ENCODE results near the gene XRCC4.
"Not testable (repeated sequence)": the region's sequence is repeated elsewhere in the genome, so short reads cannot be mapped to it uniquely, and the experiment has no call there.

Gene XRCC4

DNA sequence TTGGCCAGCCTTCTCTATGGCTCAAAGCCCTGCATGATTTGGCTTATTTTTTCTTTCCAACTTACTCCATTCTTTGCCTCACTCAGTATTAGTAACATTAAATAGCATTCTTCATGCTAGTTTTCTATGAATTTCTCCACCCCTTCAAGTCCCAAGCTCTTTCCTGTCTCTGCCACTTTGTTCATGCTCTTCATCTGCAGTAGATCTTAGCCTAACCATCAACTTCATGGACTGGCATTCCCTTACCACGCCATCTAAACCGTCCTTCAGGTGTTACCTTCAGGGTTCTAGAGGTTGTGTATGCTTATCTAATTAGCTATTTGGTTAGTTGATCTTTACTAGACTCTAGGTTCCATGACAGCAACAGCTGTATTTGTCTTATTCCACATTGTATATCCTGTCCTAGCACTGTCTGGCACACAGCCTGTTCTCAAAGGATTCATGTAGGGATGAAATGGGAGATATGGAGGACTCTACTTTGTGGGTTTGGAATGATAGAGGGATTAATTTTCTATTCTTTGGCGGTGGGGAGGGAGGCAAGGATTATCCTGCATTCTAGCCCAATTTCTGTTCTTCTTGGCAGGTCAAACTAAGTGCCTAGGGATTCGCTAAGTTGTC is 26.5 kb upstream of the XRCC4 start:
- Mint-ChIP-seq H3K36me3 (ENCODE audit: insufficient read depth) (peaks cover 9% of the 10 kb centered on the region), H3K4me1 (ENCODE audit: low read depth in 2 of 2) (no peaks in the 10 kb centered on the region), H3K27me3 (no peaks in the 10 kb centered on the region), H3K27ac (no peak overlapping the region), H3K9me3 (no peaks in the 10 kb centered on the region), H3K4me3 (no peak overlapping the region)
- DNase-seq (no peak), ATAC-seq (replicated peaks) (no peak)

DNA sequence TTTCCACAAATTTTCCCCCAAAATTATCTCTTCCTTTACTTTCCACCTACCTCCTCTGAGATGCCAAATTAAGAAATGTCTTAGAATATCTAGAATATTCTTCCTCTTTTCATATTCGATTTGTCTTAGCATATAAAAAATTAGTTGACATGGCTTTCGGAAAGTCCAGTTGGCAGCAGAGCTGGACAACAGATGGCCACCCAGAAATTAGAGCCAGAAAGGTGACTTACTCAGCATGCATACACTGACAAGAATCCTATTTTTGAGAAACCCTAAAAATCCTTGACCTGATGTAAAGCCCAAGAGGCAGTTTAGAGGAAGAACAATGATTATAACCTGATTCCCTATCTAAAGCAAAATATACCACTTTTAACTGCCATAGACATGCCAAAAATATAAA is 22.2 kb upstream of the XRCC4 start:
- Mint-ChIP-seq H3K27me3 (no peaks in the 10 kb centered on the region), H3K36me3 (ENCODE audit: insufficient read depth) (peaks cover 28% of the 10 kb centered on the region), H3K27ac (peak overlapping the region; percentile 22 to 26), H3K9me3 (no peaks in the 10 kb centered on the region), H3K4me1 (ENCODE audit: low read depth in 2 of 2) (peaks cover 10 to 12% of the 10 kb centered on the region in 2 donors), H3K4me3 (no peak overlapping the region)
- DNase-seq (no peak), ATAC-seq (replicated peaks) (no peak)

DNA sequence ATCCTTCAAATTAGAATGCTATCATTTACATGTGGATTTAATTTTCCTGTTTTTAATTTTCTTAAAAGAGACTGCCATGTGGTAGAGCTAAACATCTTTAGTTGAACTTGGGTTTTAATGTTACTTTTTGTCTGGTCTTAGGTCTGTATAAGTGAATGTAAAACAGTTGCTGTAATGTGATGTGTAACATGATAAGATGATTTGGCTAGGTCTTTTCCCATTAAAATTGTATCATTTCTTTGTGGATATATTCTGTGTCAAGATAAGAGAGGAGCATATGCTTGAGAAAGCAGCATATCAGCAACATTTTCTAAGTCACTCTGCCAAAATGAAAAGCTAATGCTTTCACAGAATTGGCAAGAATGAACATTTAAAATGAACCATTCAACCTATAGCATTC is 18.6 kb upstream of the XRCC4 start:
- peaks cover 43% of the 10 kb centered on the region for H3K36me3 Mint-ChIP-seq (ENCODE audit: insufficient read depth)
- no peak for ATAC-seq (replicated peaks)
- H3K9me3 Mint-ChIP-seq, result no peaks in the 10 kb centered on the region

DNA sequence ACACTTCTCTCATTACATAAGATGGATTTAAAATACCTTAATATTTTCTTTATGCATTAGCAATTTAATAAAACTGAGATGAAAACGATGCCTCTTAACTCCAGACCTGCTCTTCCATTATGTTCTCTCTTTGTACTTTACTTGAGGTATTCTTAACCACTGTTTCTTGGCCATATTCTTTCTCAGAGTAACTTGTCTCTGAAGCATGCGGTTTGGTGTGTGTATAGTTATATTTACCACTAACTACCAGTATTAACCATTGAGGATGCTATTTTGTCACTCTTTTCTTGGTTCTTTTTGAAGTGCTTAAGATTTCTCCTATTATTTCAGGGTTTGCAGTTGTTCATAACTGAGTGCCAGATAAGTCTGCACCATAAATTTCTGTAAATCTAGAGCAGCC is 18.0 kb upstream of the XRCC4 start:
- Mint-ChIP-seq H3K4me1 (ENCODE audit: low read depth in 2 of 2) (peaks cover 13 to 26% of the 10 kb centered on the region in 2 donors), H3K27me3 (no peaks in the 10 kb centered on the region), H3K36me3 (ENCODE audit: insufficient read depth) (peaks cover 45% of the 10 kb centered on the region), H3K9me3 (no peaks in the 10 kb centered on the region), H3K4me3 (no peak overlapping the region), H3K27ac (peak overlapping the region in 1 of 2 donors; percentile 62)
- DNase-seq (no peak), ATAC-seq (replicated peaks) (no peak)

More for the DNA sequence above, 18.6 kb upstream of the XRCC4 start:
- no peak for DNase-seq
- Mint-ChIP-seq H3K27me3 (no peaks in the 10 kb centered on the region), H3K4me3 (no peak overlapping the region), H3K27ac (peak overlapping the region in 1 of 2 donors; percentile 62), H3K4me1 (ENCODE audit: low read depth in 2 of 2) (peaks cover 12 to 22% of the 10 kb centered on the region in 2 donors)

DNA sequence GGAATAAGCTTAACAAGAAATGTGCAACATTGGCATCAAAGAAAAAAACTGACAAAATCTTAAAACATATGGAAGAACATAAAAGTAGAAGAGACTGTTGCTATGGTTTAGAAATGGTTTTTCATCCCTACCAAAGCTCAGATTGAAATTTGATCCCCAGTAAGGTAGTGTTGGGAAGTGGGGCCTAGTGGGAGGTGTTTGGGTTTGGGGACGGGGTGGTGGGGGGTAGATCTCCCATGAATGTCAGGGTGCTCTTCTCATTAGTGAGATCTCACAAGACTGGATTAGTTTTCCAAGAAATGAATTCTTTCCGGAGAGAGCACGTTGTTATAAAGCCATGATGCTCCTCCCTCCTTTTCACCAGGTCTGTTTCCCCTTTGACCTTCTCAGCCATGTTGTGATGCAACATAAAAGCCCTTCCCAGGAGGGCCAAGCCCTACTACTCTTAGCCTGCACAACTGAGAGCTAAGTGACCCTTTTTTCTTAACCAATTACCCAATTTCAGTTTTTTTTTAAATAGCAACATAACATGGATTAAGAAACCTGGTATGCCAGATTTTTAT is 10.7 kb upstream of the XRCC4 start:
- Mint-ChIP-seq H3K27ac (no peak overlapping the region), H3K36me3 (ENCODE audit: insufficient read depth) (peaks cover 18% of the 10 kb centered on the region), H3K9me3 (no peaks in the 10 kb centered on the region), H3K4me3 (no peak overlapping the region), H3K4me1 (ENCODE audit: low read depth in 2 of 2) (peaks cover 15 to 60% of the 10 kb centered on the region in 2 donors), H3K27me3 (no peaks in the 10 kb centered on the region)
- no peak for ATAC-seq (replicated peaks)
- DNase-seq, result no peak

GRCh38 chr5:83067377-83067776 is 10.0 kb upstream of the XRCC4 start:
- H3K9me3 Mint-ChIP-seq; ATAC-seq (replicated peaks); DNase-seq; H3K27me3 Mint-ChIP-seq; H3K4me3 Mint-ChIP-seq; H3K27ac Mint-ChIP-seq: not testable (repeated sequence)
- peaks cover 20 to 66% of the 10 kb centered on the region in 2 donors for H3K4me1 Mint-ChIP-seq (ENCODE audit: low read depth in 2 of 2)
- peaks cover 16% of the 10 kb centered on the region for H3K36me3 Mint-ChIP-seq (ENCODE audit: insufficient read depth)

DNA sequence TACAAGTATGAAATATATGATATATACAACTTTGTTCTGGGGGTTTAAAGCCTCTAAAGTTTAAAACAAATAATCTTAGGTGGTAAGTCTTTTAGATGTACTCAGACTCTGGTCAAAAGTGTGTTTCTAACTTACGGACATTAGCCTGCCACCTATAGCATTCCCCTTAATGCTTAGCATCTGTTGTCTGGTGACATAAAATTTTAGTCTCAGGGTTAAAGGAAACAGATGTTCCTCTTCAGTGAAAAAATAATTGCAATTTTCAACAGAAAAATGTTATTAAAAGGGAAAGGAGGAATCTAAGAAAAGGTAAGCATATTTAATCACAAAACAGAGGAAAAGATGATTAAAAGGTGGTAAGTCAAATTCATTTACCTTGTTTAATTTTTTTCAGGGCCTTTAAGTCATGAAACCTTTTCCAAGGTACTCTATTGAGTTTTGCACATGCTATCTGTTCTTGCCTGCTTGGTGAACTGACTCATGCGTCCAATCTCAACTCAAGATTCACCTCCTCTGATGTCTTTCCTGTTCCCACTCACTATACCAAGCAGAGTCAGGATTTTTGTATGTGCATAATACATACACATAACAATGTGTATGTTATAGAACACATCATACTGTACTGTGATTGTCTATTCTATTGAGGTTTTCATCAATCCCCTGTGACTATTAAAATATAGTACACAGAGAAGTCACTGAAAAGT is 8.1 kb upstream of the XRCC4 start:
- DNase-seq (no peak), ATAC-seq (replicated peaks) (no peak)
- Mint-ChIP-seq H3K36me3 (ENCODE audit: insufficient read depth) (peaks cover 9% of the 10 kb centered on the region), H3K4me1 (ENCODE audit: low read depth in 2 of 2) (peaks cover 32 to 74% of the 10 kb centered on the region in 2 donors), H3K4me3 (no peak overlapping the region), H3K27me3 (no peaks in the 10 kb centered on the region), H3K27ac (no peak overlapping the region), H3K9me3 (no peaks in the 10 kb centered on the region)

GRCh38 chr5:83071286-83072051 is 5.9 kb upstream of the XRCC4 start:
- Mint-ChIP-seq H3K27ac (peak overlapping the region in 1 of 2 donors; percentile 57), H3K4me1 (ENCODE audit: low read depth in 2 of 2) (peaks cover 34 to 78% of the 10 kb centered on the region in 2 donors), H3K4me3 (peak overlapping the region; percentile 36 to 66), H3K9me3 (no peaks in the 10 kb centered on the region), H3K36me3 (ENCODE audit: insufficient read depth) (peaks cover 6% of the 10 kb centered on the region), H3K27me3 (no peaks in the 10 kb centered on the region)
- DNase-seq (no peak), ATAC-seq (replicated peaks) (no peak)

GRCh38 chr5:83072966-83073365 is 4.4 kb upstream of the XRCC4 start:
- peak overlapping the region; percentile 36 to 66 for H3K4me3 Mint-ChIP-seq
- H3K4me1 Mint-ChIP-seq (ENCODE audit: low read depth in 2 of 2), result peaks cover 43 to 78% of the 10 kb centered on the region in 2 donors
- DNase-seq, result no peak
- no peak overlapping the region for H3K27ac Mint-ChIP-seq
- H3K27me3 Mint-ChIP-seq, result no peaks in the 10 kb centered on the region
- H3K9me3 Mint-ChIP-seq, result no peaks in the 10 kb centered on the region
- H3K36me3 Mint-ChIP-seq (ENCODE audit: insufficient read depth), result peaks cover 10% of the 10 kb centered on the region
- no peak for ATAC-seq (replicated peaks)

- no peaks in the 10 kb centered on the region for H3K9me3 Mint-ChIP-seq
- peaks cover 31 to 43% of the 10 kb centered on the region in 2 donors for H3K4me1 Mint-ChIP-seq (ENCODE audit: low read depth in 2 of 2)
- ATAC-seq (replicated peaks) (peak; percentile 1), DNase-seq (peak in 1 of 3 experiments; percentile 1)
- H3K27me3 Mint-ChIP-seq, result no peaks in the 10 kb centered on the region
- peak overlapping the region; percentile 96 to 98 for H3K27ac Mint-ChIP-seq
- H3K4me3 Mint-ChIP-seq, result peak overlapping the region; percentile 94 to 96
- H3K36me3 Mint-ChIP-seq (ENCODE audit: insufficient read depth), result peaks cover 7% of the 10 kb centered on the region
These were observed 415 bp downstream of the XRCC4 start for GRCh38 chr5:83077662-83078261.

GRCh38 chr5:83082750-83083149 is 5.4 kb downstream of the XRCC4 start:
- peaks cover 6 to 7% of the 10 kb centered on the region in 2 donors for H3K4me1 Mint-ChIP-seq (ENCODE audit: low read depth in 2 of 2)
- ATAC-seq (replicated peaks) (no peak), DNase-seq (no peak)
- H3K27me3 Mint-ChIP-seq, result no peaks in the 10 kb centered on the region
- no peaks in the 10 kb centered on the region for H3K9me3 Mint-ChIP-seq
- H3K27ac Mint-ChIP-seq, result no peak overlapping the region
- H3K4me3 Mint-ChIP-seq, result no peak overlapping the region
- peaks cover 1% of the 10 kb centered on the region for H3K36me3 Mint-ChIP-seq (ENCODE audit: insufficient read depth)

DNA sequence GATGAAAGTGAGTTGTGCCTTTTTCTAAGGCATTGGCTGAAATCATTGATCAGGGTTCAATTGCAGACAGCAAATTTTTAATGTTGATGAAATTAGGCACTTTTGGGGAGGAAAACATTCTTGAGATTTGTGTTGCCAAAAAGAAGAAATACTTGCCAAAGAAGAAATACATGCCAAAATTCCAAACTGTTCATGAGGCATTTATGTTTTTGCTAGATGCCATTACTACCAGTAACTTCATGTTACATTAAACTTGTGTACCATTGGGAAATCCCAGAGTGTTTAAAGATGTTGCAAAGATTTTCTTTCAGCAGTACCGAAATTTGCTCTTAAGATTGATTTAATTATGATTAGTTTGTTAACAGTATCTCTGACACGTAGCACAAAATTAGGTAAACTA is 7.0 kb downstream of the XRCC4 start:
- Mint-ChIP-seq H3K36me3 (ENCODE audit: insufficient read depth) (no peaks in the 10 kb centered on the region), H3K4me3 (no peak overlapping the region), H3K27me3 (no peaks in the 10 kb centered on the region), H3K4me1 (ENCODE audit: low read depth in 2 of 2) (no peaks in the 10 kb centered on the region), H3K9me3 (no peaks in the 10 kb centered on the region), H3K27ac (no peak overlapping the region)
- ATAC-seq (replicated peaks) (no peak), DNase-seq (no peak)

DNA sequence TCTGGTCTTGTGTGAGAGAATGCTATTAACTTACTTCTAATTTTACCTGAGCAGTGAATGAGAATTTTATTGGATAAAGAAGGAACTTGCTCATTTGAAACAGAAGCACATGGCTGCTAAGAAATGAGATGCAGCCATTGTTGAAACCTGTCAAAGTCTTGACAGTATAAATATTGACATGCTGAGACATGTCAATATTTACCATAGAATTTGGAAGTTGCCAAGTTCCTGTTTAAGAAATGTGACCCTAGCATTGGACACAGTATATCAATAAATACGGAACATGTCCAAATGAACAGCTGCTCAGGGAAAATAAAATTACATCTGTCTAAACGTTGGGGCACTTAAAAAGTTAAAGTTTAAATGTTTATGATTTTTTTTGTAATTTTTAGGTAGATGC is 7.8 kb downstream of the XRCC4 start:
- Mint-ChIP-seq H3K9me3 (no peaks in the 10 kb centered on the region), H3K27me3 (no peaks in the 10 kb centered on the region), H3K4me1 (ENCODE audit: low read depth in 2 of 2) (no peaks in the 10 kb centered on the region), H3K4me3 (no peak overlapping the region), H3K36me3 (ENCODE audit: insufficient read depth) (no peaks in the 10 kb centered on the region), H3K27ac (no peak overlapping the region)
- DNase-seq, result no peak
- ATAC-seq (replicated peaks), result no peak

Data from effector memory CD8-positive, alpha-beta T cell (primary cell).